ENCODE measurements around the gene WDR13.

DNA sequence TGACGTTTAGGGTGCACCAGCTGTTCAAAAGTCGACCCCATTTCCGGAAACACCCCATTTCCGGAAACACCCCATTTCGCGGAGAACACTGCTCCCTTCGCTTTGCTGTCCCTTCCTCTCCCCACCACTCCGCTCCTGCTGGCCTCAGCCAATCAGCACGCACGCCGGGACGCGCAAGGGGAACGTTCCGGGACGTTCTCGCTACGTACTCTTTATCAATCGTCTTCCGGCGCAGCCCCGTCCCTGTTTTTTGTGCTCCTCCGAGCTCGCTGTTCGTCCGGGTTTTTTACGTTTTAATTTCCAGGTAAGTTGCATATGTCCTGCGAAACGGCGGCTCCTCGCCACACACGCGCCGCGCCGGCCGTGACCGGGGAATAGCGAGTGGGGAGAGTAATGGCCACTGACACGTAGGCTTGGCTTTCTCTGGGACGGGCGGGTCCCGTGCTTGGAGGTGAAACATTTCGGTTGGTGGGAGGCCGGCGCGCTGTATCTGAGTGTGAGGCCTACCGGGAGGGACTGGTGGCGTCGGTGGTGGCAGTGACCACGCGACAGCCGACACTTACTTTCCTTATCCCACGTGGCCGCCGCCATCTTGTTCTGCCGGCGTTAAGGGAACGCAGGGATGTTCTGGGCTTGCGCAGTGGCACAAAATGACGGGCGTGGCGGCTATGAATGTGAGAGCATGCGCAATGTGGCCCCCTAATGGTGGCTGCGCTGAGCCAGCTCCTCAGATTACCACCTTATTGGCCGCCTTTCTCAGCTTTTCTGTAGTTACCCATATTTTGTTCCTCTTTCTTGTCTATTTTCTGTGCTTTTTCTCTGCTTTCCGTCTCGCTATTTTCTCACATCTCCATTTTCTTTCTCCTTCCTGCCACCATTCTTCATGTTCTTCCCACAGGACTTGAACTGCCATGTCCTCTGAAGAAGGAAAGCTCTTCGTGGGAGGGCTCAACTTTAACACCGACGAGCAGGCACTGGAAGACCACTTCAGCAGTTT is 22.7 kb upstream of the WDR13 start, which contains the start of gene RBM3:
- TF ChIP-seq, protein P1, sequence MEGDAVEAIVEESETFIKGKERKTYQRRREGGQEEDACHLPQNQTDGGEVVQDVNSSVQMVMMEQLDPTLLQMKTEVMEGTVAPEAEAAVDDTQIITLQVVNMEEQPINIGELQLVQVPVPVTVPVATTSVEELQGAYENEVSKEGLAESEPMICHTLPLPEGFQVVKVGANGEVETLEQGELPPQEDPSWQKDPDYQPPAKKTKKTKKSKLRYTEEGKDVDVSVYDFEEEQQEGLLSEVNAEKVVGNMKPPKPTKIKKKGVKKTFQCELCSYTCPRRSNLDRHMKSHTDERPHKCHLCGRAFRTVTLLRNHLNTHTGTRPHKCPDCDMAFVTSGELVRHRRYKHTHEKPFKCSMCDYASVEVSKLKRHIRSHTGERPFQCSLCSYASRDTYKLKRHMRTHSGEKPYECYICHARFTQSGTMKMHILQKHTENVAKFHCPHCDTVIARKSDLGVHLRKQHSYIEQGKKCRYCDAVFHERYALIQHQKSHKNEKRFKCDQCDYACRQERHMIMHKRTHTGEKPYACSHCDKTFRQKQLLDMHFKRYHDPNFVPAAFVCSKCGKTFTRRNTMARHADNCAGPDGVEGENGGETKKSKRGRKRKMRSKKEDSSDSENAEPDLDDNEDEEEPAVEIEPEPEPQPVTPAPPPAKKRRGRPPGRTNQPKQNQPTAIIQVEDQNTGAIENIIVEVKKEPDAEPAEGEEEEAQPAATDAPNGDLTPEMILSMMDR (conservative IDR thresholded peaks at IDR 0.05; ENCODE audit: low read depth, low read length): peak; percentile 46
- no peak for TF ChIP-seq EZH2 (IDR thresholded peaks at IDR 0.05; ENCODE audit: borderline replicate concordance, low read depth, low read length, poor library complexity, severe bottlenecking)
